Effector memory CD4-positive, alpha-beta T cell (primary cell): ENCODE data around the gene DRG2.

Experiments used
- DNase-seq, 3 donors: peaks; one replicate each; pipeline ENCODE4 v3.0.0-alpha.2; 2020
- H3K27ac ChIP-seq: 2 replicates; pipeline ENCODE4 v1.7.0; 2013; ENCODE audit warnings: mild to moderate bottlenecking, low read length, moderate library complexity; ENCODE audit not compliant: insufficient read depth, poor library complexity, severe bottlenecking
- H3K27me3 ChIP-seq: replicated peaks from 2 replicates; pipeline ENCODE4 v1.7.0; 2013; ENCODE audit warnings: mild to moderate bottlenecking, low read length; ENCODE audit not compliant: insufficient read depth, control insufficient read depth, poor library complexity, severe bottlenecking
- H3K36me3 ChIP-seq: 2 replicates; pipeline ENCODE4 v1.7.0; 2013; ENCODE audit warnings: mild to moderate bottlenecking, low read length, moderate library complexity; ENCODE audit not compliant: control insufficient read depth, insufficient read depth
- H3K4me1 ChIP-seq: 2 replicates; pipeline ENCODE4 v1.7.0; 2013; ENCODE audit warnings: low read length, mild to moderate bottlenecking; ENCODE audit not compliant: control insufficient read depth, insufficient read depth, poor library complexity, severe bottlenecking
- H3K4me3 ChIP-seq: 2 replicates; pipeline ENCODE4 v1.7.0; 2013; ENCODE audit warnings: low read length, low read depth, mild to moderate bottlenecking; ENCODE audit not compliant: insufficient read depth, poor library complexity, severe bottlenecking
- H3K9me3 ChIP-seq: 2 replicates; pipeline ENCODE4 v1.7.0; 2013; ENCODE audit warnings: mild to moderate bottlenecking, low read length, moderate library complexity; ENCODE audit not compliant: control insufficient read depth

DRG2 gene

DNA sequence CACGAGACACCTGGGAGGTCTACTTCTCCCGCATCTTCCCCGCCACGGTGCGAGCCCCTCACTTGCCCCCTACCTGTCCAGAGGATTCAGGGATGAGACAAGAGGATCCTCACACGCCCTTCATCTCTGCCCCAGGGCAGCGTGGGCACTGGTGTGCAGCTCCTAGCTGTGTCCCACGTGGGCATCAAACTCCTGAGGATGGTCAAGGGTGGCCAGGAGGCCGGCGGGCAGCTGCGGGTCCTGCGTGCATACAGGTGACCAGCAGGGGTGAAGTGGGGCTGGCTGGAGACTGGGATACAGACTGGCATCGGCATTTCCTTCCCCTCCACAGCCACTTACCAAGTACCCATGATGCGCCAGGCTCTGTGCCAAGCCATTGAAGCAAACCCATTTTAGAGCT is 67.4 kb downstream of the DRG2 start:
- Histone ChIP-seq H3K27ac (no peak overlapping the region), H3K36me3 (no peaks in the 10 kb centered on the region), H3K4me3 (no peak overlapping the region), H3K27me3 (no peaks in the 10 kb centered on the region), H3K4me1 (peaks cover 11% of the 10 kb centered on the region), H3K9me3 (no peaks in the 10 kb centered on the region)
- DNase-seq, result no peak

DNA sequence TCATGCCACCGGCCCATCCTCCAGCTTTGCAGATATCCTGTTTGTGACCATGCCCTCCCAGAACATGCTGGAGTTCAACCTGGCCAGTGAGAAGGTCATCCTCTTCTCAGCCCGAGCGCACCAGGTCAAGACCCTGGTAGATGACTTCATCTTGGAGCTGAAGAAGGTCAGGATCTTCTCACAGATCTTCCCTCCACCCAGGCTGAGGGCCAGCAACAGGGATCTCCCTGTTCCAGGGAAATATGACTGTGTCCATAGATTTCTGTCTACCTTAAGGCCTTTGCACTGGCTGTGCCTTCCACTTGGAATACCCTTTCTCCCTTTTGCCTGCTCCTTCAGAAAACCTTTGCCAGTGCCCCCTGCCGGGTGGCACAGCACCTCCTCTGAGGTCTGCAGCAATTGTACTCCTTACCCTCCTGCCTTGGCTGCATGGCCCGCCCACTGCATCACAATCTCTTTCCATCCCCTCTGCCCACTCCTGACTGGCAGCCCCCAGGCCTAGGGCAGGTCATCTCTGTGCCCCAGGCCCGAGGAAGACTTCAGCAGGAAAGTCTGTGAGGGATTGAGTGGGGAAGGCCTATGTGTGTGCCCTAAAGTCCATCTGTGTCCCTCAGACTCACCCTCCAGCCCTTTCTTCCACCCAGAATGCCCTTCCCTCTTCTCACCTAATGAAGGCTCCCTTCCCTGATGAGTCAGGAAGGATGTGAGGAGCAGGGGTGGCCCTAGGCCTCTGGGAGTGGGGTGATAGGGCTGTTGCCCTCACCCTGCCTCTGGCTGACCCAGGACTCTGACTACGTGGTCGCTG is 68.6 kb downstream of the DRG2 start:
- no peaks in the 10 kb centered on the region for H3K9me3 ChIP-seq
- no peak overlapping the region for H3K27ac ChIP-seq
- peaks cover 11% of the 10 kb centered on the region for H3K4me1 ChIP-seq
- H3K36me3 ChIP-seq, result no peaks in the 10 kb centered on the region
- DNase-seq, result no peak
- H3K4me3 ChIP-seq, result no peak overlapping the region
- H3K27me3 ChIP-seq, result no peaks in the 10 kb centered on the region

DNA sequence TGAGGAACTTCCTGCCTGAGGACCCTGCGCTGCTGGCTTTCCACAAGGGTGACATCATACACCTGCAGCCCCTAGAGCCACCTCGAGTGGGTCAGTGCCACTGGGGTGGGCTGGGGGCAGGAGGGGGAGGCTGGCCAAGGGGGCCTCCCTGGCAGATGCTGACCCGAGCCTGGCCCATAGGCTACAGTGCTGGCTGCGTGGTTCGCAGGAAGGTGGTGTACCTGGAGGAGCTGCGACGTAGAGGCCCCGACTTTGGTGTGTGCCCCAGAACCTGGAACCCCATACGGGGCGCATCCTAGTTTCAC is 69.2 kb downstream of the DRG2 start:
- DNase-seq, result no peak
- no peak overlapping the region for H3K4me3 ChIP-seq
- H3K27ac ChIP-seq, result no peak overlapping the region
- H3K27me3 ChIP-seq, result no peaks in the 10 kb centered on the region
- no peaks in the 10 kb centered on the region for H3K36me3 ChIP-seq
- H3K4me1 ChIP-seq, result peaks cover 11% of the 10 kb centered on the region
- H3K9me3 ChIP-seq, result no peaks in the 10 kb centered on the region
